IgD-negative memory B cell (primary cell): ENCODE data around the gene HPSE. TPM values are rescaled to one million over a fixed set of nuclear protein-coding genes. Genes with fewer than 3 reads are reported as not detected.
"Not testable (repeated sequence)": the region's sequence is repeated elsewhere in the genome, so short reads cannot be mapped to it uniquely, and the experiment has no call there.

Experiments used
- H3K27ac Mint-ChIP-seq, 3 donors: one replicate each; pipeline ENCODE4 v1.8.0; 2020 to 2022; ENCODE audit warnings: mild to moderate bottlenecking in 3 of 3, mixed read lengths in 3 of 3, moderate library complexity in 1 of 3
- H3K27me3 Mint-ChIP-seq: one replicate; pipeline ENCODE4 v1.8.0; 2021; ENCODE audit warnings: mixed read lengths
- H3K36me3 Mint-ChIP-seq: one replicate; pipeline ENCODE4 v1.8.0; 2020; ENCODE audit warnings: mild to moderate bottlenecking, mixed read lengths
- H3K4me1 Mint-ChIP-seq, 3 donors: one replicate each; pipeline ENCODE4 v1.8.0; 2020 to 2022; ENCODE audit warnings: mixed read lengths in 3 of 3, mild to moderate bottlenecking in 1 of 3
- H3K4me3 Mint-ChIP-seq, 4 donors: one replicate each; pipeline ENCODE4 v1.8.0; 2020 to 2022; ENCODE audit warnings: mild to moderate bottlenecking in 4 of 4, mixed read lengths in 4 of 4, moderate library complexity in 3 of 4
- H3K9me3 Mint-ChIP-seq, 3 donors: one replicate each; pipeline ENCODE4 v1.8.0; 2020 to 2021; ENCODE audit warnings: mixed read lengths in 3 of 3, mild to moderate bottlenecking in 1 of 3
- polyA plus RNA-seq: library from polyadenylated mRNA; unstranded; fragments of 300-500 nt; fragmentation: Illumina TruSeq; gene quantifications from one replicate; pipeline ENCODE4 v1.2.3, GENCODE V29; 2021

HPSE gene
- polyA plus RNA-seq, 1 donor from 2014 or later = 0.54 TPM

DNA sequence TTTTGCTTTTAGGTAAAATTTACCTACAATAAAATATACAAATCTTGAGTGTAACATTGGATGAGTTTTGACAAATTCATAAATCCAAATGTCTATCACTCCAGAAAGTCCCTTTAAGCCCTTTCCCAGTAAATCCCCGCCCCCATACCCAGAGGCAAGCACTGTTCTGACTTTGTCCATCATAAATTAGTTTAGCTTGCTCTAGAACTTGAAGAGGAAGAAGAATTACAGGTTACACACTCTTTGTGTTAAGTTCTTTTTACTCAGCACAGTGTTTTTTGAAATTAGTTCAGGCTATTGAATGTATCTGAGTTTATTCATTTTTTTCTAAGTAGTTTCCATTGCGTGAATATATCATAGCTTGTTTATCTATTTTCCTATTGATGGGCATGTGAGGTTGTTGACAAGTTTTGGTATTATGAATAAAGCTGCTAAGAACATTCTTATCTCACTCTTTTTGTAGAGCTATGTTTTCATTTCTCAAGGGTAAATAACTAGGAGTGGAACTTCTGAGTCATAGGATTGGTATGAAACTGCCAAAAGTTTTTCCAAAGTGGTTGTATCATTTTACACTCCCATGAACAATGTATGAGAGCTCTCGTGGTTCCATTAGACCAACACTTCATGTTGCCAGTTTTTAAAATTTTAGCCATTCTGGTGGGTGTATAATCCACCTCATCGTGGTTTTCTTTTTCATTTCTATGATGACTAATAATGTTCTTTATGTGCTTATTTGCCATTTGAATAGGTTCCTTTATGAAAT lies 22.4 kb upstream of the HPSE start:
- Mint-ChIP-seq H3K27ac (no peak overlapping the region), H3K36me3 (peaks cover 1% of the 10 kb centered on the region), H3K9me3 (peaks cover 0 to 3% (median 0%) of the 10 kb centered on the region in 3 donors), H3K4me1 (peaks cover 0 to 3% (median 2%) of the 10 kb centered on the region in 3 donors), H3K27me3 (no peaks in the 10 kb centered on the region), H3K4me3 (no peak overlapping the region)

DNA sequence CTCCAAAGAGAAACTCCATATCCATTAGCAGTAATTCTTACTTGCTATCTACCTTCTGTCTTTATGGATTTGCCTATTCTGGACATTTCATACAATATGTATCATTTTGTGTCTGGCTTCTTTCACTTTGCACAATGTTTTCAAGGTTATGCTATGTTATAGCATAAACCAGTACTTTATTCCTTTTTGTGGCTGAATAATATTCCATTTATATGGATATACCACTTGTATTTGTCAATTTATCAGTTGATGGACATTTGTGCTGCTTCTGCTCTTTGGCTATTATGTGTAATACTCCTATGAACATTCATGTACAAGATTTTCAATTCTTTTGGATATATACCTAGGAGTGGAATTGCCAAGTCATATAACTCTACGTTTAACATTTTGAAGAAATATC lies 18.9 kb upstream of the HPSE start:
- H3K27me3 Mint-ChIP-seq = no peaks in the 10 kb centered on the region
- peaks cover 1% of the 10 kb centered on the region for H3K36me3 Mint-ChIP-seq
- H3K4me3 Mint-ChIP-seq = no peak overlapping the region

DNA sequence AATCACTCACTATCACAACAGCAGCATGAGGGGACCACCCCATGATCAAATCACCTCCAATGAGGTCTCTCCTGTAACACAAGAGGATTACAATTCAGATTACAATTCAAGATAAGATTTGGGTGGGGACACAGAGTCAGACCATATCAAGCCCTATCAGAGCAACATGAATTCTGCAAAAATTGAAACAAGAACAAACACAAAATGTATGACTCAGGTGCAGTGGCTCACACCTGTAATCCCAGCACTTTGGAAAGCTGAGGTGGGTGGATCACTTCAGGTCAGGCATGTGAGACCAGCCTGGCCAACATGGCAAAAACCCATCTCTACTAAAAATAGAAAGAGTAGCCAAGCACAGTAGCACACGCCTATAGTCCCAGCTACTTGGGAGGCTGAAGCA lies 13.4 kb upstream of the HPSE start:
- Mint-ChIP-seq H3K4me3 (no peak overlapping the region), H3K27ac (no peak overlapping the region), H3K36me3 (no peaks in the 10 kb centered on the region)

More for the DNA sequence above, 18.9 kb upstream of the HPSE start:
- peaks cover 4 to 6% (median 6%) of the 10 kb centered on the region in 3 donors for H3K4me1 Mint-ChIP-seq
- H3K9me3 Mint-ChIP-seq = peaks cover 0 to 10% (median 0%) of the 10 kb centered on the region in 3 donors
- no peak overlapping the region for H3K27ac Mint-ChIP-seq

DNA sequence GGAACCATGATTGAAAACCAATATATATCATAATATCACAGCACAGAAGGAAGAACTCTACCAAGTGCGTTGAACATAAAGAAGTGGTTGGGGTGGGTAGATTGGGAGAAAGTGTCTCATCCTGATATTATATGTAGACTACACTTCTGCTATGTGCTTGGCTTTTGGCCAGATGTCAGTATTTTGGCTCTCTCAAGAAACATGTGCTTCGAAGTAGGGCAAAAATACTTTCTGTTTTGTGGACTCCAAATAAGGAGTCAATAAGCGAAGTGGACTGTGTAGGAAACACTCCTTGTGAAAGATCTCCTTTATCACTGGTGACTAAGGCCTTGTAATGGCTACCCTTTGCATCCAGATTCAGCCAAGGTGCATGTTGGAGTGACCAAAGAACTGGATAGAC lies 7.8 kb upstream of the HPSE start:
- peaks cover 2% of the 10 kb centered on the region for H3K36me3 Mint-ChIP-seq

More for the DNA sequence above, 13.4 kb upstream of the HPSE start:
- H3K27me3 Mint-ChIP-seq = peaks cover 1% of the 10 kb centered on the region
- peaks cover 4 to 6% (median 6%) of the 10 kb centered on the region in 3 donors for H3K4me1 Mint-ChIP-seq
- peaks cover 0 to 17% (median 14%) of the 10 kb centered on the region in 3 donors for H3K9me3 Mint-ChIP-seq

DNA sequence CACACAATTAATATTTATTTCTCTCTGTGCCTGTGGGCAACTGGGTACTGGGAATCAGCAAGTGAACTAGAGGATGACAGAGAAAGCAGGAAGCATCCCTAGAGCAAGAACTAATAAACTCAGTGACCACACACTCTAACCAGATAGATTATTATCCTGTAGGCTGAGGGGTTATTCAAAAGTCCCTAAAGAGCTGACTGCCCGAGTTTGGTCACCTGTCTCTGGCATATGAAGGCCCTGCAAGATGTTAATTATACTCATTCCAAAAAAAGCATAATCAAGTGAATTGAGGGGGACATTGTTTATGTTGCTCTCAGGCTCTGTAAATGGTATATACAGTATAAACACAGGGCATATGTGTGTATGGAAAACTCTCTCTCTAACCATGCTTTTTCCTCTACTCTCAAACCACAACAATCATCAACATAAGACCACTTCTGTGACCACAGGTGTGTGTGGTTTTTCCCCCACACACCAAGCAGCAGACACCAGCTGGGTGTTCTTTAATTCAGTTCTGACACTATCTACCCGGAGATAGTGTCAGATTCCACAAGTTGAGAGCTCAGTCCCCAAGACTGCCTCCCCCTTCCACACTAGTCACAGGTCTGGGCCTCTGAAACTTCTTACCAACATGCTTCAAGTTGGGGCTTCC lies 6.2 kb upstream of the HPSE start:
- peaks cover 9% of the 10 kb centered on the region for H3K27me3 Mint-ChIP-seq
- peaks cover 0 to 1% (median under 1%) of the 10 kb centered on the region in 3 donors for H3K4me1 Mint-ChIP-seq
- H3K36me3 Mint-ChIP-seq = peaks cover 2% of the 10 kb centered on the region
- H3K4me3 Mint-ChIP-seq = no peak overlapping the region
- no peak overlapping the region for H3K27ac Mint-ChIP-seq
- peaks cover 3 to 10% (median 3%) of the 10 kb centered on the region in 3 donors for H3K9me3 Mint-ChIP-seq

More for the DNA sequence above, 7.8 kb upstream of the HPSE start:
- no peak overlapping the region for H3K27ac Mint-ChIP-seq
- peaks cover 9% of the 10 kb centered on the region for H3K27me3 Mint-ChIP-seq
- H3K4me3 Mint-ChIP-seq = no peak overlapping the region
- H3K9me3 Mint-ChIP-seq = peaks cover 3 to 18% (median 8%) of the 10 kb centered on the region in 3 donors
- H3K4me1 Mint-ChIP-seq = no peaks in the 10 kb centered on the region

DNA sequence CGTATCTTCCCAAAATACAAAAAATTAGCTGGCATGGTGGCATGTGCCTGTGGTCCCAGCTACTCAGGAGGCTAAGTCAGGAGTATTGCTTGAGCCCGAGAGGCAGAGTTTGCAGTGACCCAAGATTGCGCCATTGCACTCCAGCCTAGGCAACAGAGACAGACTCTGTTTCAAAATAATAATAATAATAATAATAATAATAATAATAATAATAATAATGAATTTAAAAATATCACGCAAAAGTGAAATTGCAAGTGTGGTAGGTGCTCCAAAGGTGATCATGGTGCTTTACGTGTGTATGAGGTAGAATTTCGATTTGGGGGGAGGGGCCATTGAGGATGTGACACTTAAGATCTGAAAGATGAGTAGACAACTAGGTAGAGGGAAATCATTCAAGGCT lies 4.9 kb upstream of the HPSE start:
- peaks cover 2% of the 10 kb centered on the region for H3K36me3 Mint-ChIP-seq
- H3K27ac Mint-ChIP-seq = peak overlapping the region in 1 of 3 donors; percentile 47
- peaks cover 3 to 10% (median 3%) of the 10 kb centered on the region in 3 donors for H3K9me3 Mint-ChIP-seq
- H3K4me1 Mint-ChIP-seq = peaks cover 7 to 10% (median 7%) of the 10 kb centered on the region in 3 donors
- peak overlapping the region in 1 of 4 donors; percentile 15 for H3K4me3 Mint-ChIP-seq
- peaks cover 9% of the 10 kb centered on the region for H3K27me3 Mint-ChIP-seq

DNA sequence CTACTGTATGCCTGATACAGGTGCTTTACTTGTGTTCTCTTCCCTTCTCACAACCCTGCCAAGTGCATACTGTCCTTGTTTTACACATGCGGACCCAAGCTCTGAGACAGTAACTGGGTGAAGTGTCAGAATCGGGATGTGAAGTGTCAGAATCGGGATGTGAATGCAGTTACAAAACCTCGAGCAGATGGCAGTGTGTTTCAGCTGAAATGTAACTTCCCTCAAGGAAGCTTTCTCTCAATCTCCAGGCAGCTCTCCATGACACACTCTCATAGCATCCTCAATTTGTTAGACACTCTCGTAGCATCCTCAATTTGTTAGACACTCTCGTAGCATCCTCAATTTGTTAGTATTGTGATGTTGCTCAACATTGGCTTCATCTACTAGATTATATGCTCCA lies 1.1 kb upstream of the HPSE start:
- Mint-ChIP-seq H3K27me3 (peaks cover 5% of the 10 kb centered on the region), H3K9me3 (peaks cover 3 to 10% (median 3%) of the 10 kb centered on the region in 3 donors), H3K4me3 (peak overlapping the region; percentile 83 to 98 (median 93)), H3K4me1 (peaks cover 7 to 11% (median 10%) of the 10 kb centered on the region in 3 donors), H3K36me3 (peaks cover 2% of the 10 kb centered on the region), H3K27ac (no peak overlapping the region)

DNA sequence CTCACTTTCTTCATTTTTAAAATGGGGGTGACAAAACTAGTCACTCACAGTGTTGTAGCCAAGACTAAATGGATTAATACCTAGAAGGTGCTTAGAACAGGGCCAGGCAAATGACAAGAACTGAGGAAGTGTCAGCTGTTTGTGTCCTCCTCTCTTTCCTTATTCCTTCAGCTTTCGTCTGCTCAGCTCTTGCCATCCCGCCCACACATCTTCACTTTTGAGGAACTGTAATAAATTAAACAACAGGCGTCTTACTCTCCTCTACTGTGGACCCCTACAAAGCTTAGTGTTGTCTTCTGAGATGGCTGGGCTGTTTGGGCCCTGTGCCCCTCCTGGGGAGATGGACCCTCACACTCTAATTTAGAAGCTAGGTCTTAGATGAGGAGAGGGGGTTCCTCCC lies 2.7 kb downstream of the HPSE start:
- Mint-ChIP-seq H3K4me1 (peaks cover 7 to 11% (median 10%) of the 10 kb centered on the region in 3 donors), H3K27ac (no peak overlapping the region), H3K9me3 (no peaks in the 10 kb centered on the region), H3K36me3 (peaks cover 2% of the 10 kb centered on the region), H3K27me3 (no peaks in the 10 kb centered on the region), H3K4me3 (peak overlapping the region in 1 of 4 donors; percentile 89)

DNA sequence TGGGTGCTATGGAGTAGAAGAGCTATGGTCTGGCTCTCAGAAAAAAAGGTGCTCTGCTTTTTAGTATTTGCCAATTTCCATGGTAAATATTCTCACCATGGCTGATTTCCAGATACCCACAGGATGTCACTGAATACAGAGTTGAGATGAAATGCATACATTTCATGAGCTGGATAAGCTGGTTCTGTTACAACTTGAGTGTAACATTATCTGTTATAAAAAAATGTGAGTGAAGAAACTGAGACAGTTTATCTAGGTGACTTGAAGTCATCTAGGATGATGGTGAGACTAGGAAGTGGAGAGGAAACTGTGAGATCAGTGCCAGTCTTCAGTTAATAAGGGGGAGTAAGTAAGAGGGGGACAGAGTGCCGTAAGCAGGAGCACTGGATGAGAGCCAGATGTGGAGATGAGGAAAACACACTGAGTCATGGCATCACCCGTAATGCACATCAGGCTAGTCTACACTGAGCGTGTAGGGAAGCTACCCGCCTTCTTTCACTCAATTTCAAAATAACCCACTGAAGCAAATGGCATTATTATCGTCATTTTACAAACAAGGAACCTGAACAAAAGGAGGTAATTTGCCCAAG lies 5.0 kb downstream of the HPSE start:
- no peaks in the 10 kb centered on the region for H3K27me3 Mint-ChIP-seq
- H3K36me3 Mint-ChIP-seq = peaks cover 2% of the 10 kb centered on the region
- H3K4me1 Mint-ChIP-seq = peaks cover 0 to 3% (median 0%) of the 10 kb centered on the region in 3 donors
- no peaks in the 10 kb centered on the region for H3K9me3 Mint-ChIP-seq
- no peak overlapping the region for H3K4me3 Mint-ChIP-seq
- H3K27ac Mint-ChIP-seq = no peak overlapping the region

DNA sequence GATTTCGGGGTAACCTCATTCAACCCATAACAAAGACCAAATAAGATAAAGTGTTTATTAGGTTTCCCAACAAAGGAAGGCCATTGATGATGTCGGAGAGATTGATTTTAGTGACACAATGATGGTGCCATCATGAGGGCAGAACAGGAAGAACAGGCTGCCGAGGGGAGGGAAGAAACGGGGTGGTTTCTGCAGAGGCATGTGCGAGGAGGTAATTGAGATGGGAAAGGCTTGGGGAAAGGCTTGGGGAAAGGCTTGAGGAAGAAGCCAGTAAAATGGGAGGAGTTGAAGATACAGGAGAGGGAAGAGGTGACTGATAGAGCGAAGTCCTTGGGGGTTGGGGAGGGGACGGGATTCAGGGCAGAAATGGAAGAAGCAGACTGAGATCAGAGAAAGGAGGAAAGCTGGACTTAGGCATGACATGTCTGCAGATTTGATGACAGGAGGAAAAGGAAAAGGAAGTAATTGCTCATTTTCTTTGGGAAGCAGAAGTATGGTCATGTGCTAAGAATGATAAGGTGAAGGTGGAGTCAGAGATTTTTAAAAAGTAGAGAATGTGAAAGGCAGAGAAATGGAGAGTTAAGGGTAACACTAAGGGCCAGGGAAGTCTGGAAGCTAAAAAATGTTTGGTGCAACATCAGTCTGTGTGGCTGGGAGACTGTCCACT lies 6.0 kb downstream of the HPSE start:
- no peaks in the 10 kb centered on the region for H3K4me1 Mint-ChIP-seq
- H3K36me3 Mint-ChIP-seq = peaks cover 2% of the 10 kb centered on the region
- no peaks in the 10 kb centered on the region for H3K27me3 Mint-ChIP-seq
- H3K27ac Mint-ChIP-seq = peak overlapping the region in 1 of 3 donors; percentile 17
- H3K9me3 Mint-ChIP-seq = no peaks in the 10 kb centered on the region
- no peak overlapping the region for H3K4me3 Mint-ChIP-seq

DNA sequence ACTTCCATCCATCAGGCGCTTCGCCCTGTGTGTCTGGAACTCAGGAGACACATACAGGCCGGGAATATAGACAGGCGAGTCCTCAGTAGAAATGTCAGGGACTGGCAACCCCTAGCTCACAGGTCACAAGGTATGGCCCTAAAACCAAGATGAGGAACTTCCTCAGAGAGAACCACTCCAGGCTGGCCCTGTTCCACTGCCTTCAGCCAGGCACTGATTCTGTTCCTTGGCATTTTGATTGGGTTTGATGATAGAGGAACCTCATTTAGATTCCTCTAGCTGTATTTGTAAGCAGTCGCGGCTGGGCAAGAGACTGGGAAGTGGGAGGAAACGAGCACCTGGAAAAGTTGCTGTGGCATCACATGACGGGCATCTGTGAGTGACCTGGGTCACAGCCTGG lies 8.1 kb downstream of the HPSE start:
- H3K4me1 Mint-ChIP-seq = no peaks in the 10 kb centered on the region
- peaks cover 2% of the 10 kb centered on the region for H3K36me3 Mint-ChIP-seq
- H3K27ac Mint-ChIP-seq = no peak overlapping the region
- H3K27me3 Mint-ChIP-seq = no peaks in the 10 kb centered on the region
- no peak overlapping the region for H3K4me3 Mint-ChIP-seq
- H3K9me3 Mint-ChIP-seq = no peaks in the 10 kb centered on the region

DNA sequence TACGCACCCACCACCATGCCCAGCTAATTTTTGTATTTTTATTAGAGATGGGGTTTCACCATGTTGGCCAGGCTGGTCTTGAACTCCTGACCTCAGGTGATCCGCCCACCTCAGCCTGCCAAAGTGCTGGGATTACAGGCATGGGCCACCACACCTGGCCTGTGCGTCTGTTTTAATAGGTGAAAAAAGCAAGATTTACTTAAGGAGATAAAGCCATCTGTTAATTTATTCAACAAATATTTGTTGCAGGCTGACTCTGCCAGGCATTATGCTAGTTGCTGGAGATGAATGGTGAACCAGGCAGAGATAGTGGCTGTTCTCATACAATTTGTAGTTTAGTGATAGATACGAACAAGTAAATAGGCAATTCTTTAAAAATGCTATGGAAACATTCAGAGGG lies 9.3 kb downstream of the HPSE start:
- H3K36me3 Mint-ChIP-seq, H3K4me1 Mint-ChIP-seq, H3K4me3 Mint-ChIP-seq, H3K9me3 Mint-ChIP-seq, H3K27ac Mint-ChIP-seq, H3K27me3 Mint-ChIP-seq: not testable (repeated sequence)

DNA sequence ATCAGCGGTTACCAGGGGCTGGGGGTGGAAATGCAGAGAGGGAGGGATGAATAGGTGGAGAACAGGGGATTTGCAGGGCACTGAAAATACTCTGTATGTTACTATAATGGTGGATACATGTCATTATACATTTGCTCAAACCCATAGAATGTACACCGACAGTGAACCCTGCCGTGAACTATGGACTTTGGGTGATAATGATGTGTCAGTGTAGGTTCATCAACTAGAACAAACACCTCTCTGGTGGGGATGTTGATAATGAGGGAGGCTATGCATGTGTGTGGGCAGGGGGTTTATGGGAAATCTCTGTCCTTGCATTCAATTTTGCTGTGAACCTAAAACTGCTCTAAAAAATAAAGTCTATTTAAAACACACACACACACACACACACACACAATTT lies 11.5 kb downstream of the HPSE start:
- no peaks in the 10 kb centered on the region for H3K27me3 Mint-ChIP-seq
- H3K4me3 Mint-ChIP-seq = no peak overlapping the region
- H3K9me3 Mint-ChIP-seq = no peaks in the 10 kb centered on the region
- H3K27ac Mint-ChIP-seq = no peak overlapping the region
- H3K36me3 Mint-ChIP-seq = peaks cover 5% of the 10 kb centered on the region
- no peaks in the 10 kb centered on the region for H3K4me1 Mint-ChIP-seq

DNA sequence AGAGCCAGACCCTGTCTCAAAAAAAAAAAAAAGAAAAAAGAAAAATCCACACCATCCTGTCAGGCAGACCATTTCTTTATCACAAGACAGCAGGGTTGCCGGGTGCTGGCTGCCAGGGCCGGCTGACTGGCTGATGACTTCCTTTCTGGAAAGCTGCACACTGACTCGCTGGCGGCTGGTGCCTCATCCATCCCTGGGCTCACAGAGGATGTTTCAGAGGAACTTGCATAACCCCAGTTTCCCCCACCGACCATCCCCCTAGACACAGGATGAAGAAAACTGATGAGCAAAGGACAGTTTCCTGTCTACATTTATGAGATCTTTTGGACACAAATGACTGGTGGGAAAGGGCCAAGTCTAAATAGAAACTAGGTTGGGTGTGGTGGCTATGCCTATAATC lies 14.1 kb downstream of the HPSE start:
- H3K4me3 Mint-ChIP-seq = no peak overlapping the region
- H3K27ac Mint-ChIP-seq = no peak overlapping the region
- peaks cover 0 to 1% (median 0%) of the 10 kb centered on the region in 3 donors for H3K4me1 Mint-ChIP-seq
- H3K27me3 Mint-ChIP-seq = no peaks in the 10 kb centered on the region
- H3K9me3 Mint-ChIP-seq = no peaks in the 10 kb centered on the region
- H3K36me3 Mint-ChIP-seq = peaks cover 6% of the 10 kb centered on the region

DNA sequence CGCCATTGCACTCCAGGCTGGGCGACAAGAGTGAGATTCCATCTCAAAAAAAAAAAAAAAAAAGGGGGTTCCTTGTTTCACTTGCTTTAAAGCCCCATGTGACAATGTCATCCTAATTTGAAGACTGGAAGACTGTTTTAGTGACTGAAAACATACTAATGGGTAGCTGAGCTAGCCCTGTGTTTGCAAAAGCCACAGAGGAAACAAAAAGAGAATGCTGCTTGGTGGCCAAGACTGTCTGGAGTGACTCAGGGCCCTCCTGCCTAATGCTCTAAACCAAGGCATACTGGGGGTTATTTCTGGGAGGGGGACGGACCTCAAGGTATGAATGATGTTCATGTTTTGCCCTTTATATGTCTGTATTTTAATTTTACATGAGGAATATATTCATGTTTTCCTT lies 16.0 kb downstream of the HPSE start:
- no peak overlapping the region for H3K27ac Mint-ChIP-seq
- peaks cover 0 to 1% (median 0%) of the 10 kb centered on the region in 3 donors for H3K4me1 Mint-ChIP-seq
- no peaks in the 10 kb centered on the region for H3K27me3 Mint-ChIP-seq
- peaks cover 6% of the 10 kb centered on the region for H3K36me3 Mint-ChIP-seq
- no peak overlapping the region for H3K4me3 Mint-ChIP-seq
- H3K9me3 Mint-ChIP-seq = no peaks in the 10 kb centered on the region
